GM19324 (cell line): ENCODE results near the gene ERAL1.
"Not testable (repeated sequence)": the region's sequence is repeated elsewhere in the genome, so short reads cannot be mapped to it uniquely, and the experiment has no call there.

Experiments
- ATAC-seq: cut with Tn5 transposase; IDR thresholded peaks from one replicate; pipeline ENCODE4 v1.9.1; 2021; ENCODE audit warnings: mild to moderate bottlenecking, moderate library complexity; ENCODE audit not compliant: unreplicated experiment, low FRiP score

ERAL1 gene

GRCh38 chr17:28854457-28855335 is at the start of gene ERAL1:
Gene ERAL1, plus strand, starts transcription at chr17:28855016. Its CDS starts 19 bp downstream, at chr17:28855035.
- peak; percentile 89 for ATAC-seq

DNA sequence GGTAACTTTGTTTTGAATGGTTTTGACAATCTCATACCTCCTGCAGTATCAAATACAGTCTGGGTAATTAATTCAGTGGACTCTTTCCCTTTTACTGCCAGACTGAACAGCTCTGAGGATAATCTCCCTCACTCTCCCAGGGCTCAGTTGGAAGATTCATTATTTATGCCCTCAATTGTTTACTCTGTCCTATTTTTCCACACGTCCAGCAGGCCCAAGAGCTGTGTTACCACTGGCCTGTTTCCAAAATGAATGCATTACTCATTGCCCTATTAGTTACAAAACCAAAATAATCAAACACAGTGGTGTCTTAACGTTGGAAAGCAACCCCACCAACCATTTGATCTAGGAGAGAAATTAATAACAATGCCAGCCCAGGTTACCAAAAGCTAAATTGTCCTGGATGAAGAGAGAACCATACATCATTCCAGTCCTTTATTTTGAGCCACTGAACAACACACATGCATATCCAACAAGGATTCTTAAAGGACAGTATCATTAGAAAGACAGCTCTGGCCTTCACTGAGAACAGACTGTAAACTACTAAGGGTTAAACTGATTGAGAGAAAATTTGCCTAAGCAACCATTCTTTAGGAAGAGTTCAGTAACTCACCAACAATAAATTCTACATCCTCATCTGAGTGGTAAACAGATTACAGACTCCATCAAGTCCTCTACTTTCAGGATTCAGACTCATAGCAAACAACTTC is 46.7 kb upstream of the ERAL1 start:
- no peak for ATAC-seq

DNA sequence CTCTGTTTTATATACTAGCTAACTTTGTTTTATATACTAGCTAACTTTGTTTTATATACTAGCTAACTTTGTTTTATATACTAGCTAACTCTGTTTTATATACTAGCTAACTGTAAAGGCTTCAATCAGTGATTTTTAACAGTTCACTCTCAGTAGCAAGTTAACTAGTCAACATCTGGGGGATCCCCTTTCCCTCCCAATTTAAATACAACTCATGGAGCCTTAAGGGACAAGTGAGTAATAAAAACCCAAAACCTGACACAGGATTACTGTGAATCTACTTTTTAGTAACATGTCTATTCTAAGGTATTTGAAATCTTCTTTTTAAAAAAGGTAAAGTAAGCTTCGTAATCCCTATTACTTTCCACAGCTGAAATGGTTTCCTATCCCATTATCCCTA is 44.4 kb upstream of the ERAL1 start:
- ATAC-seq = no peak

DNA sequence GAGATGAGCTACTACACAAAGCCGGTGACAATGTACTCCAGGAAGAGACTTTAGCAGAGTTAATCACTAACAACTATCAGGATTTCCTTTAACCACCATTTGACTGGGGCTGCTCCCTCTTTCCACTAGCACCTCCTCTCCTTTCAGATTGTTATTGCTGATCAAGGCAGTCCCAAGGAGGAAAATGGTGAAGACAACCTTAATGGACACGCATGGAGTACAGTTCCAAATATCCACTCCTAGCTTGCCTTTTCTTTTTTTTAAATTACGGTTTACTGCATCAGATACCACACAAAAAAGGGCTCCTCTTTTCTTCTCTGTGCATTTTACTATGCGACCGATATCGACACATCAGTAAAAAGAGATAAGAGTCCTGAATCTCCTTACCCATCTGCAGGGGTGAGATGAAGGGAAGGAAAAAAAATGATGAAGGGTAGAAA is 43.1 kb upstream of the ERAL1 start:
- ATAC-seq = peak; percentile 17

GRCh38 chr17:28812091-28812747 is 42.6 kb upstream of the ERAL1 start:
- ATAC-seq = peak; percentile 97

DNA sequence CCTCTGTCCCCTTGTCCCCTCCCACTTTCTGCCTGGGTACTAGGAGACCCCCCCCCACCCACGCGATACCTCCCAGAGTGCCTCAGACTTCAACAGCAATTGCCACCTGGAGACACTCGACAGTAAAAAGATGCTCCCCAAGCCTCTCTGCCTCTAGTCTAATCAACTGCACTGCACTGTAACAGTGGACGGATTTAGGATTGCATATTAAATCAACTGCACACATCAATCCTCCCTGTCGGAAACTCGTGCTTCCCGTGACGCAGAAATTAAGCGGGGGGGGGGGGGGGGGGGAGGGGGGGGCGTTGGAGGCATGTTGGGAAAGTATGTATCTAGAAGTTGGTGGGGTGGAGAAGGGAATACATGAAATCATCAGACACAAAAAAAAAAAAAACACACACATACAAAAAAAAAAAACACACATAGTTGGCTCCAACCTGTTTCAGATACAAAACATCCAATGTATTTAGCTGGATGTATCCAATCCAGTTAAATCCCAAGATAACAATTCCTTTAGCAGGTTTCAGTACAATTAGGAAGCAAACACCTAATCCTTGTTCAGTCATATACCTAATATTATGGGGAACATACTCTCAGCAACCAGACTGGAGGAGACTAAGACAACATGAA is 42.0 kb upstream of the ERAL1 start:
- no peak for ATAC-seq

GRCh38 chr17:28816540-28816939 is 38.3 kb upstream of the ERAL1 start:
- no peak for ATAC-seq

- no peak for ATAC-seq
Measured at GRCh38 chr17:28818819-28819221, 36.0 kb upstream of the ERAL1 start.

DNA sequence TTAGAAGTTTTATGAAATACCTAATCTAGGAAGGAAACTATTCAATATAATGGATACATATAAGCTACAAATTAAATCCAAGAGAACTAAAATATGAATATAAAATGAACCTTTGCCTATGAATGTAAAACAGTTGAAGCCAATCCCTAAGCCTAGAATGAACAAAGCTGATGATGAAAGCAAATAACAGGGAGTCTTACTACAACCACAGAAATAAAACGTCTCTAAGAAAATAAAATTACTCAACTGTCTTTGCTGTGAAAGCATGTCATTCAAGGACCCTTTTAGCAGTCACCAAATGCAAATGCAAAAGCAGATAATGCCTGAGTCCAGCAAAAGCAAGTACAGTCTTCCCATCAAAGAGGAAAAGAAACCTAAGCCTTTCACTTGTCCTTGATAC is 35.2 kb upstream of the ERAL1 start:
- no peak for ATAC-seq

GRCh38 chr17:28827672-28828071 is 27.1 kb upstream of the ERAL1 start:
- no peak for ATAC-seq

GRCh38 chr17:28828294-28829040 is 26.3 kb upstream of the ERAL1 start:
- ATAC-seq = no peak

DNA sequence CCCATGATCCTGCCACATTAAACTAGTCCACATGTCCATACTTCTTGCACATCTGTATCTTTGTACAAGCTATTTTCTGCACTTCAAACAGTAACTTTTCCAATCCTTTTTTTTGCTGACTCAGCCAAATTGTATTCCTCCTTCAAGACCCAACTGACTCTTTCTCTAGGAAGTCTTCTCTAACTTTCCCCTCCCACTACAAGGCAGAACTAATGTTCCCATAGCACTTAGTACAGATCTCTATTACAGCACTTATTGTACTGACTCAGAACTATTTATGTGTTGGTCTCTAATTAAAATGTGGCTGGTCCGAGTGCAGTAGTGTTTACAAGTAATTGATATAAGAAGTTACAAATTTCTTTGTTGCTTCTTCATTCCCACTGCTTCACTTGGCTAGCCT is 20.4 kb upstream of the ERAL1 start:
- ATAC-seq = no peak

GRCh38 chr17:28836541-28836940 is 18.3 kb upstream of the ERAL1 start:
- not testable (repeated sequence) for ATAC-seq

DNA sequence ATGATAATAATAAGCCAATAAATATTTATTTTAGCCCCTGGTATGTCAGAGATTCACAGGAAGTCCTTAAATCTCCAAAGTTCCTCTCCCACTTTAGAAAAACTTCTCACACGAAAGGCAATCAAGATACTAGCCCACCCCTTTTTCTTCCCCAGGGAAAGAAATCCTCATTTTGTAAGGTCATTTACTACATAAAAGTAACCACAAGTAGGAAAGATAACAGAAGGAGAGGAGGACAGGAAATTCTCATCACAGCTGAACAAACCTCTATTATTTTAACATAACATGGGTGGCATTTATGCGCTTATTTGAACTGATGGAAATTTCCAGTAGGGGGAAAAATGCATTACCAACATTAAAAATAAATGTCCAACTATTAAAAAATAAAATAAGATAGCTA is 15.6 kb upstream of the ERAL1 start:
- no peak for ATAC-seq

DNA sequence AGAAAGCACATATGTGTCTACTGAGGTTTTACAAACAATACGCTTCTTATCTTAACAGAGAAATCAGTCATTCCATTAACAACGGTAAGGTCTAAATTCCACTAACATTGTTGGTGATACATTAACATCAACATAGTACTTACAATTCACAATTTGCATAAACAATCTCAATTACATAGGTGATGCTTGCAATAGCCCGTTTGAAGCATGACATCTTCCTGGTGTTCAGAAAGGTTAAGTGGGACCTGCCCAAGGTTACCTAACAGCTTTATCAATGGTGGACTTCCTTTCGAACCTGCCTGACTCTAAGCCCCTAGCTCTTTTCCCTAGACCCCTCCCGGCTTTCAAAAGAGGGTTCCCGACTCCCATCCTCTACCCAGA is 12.9 kb upstream of the ERAL1 start:
- ATAC-seq = no peak

- peak; percentile 90 for ATAC-seq
Measured at GRCh38 chr17:28842282-28843012, 12.4 kb upstream of the ERAL1 start, which contains the start of gene FAM222B. Gene FAM222B, minus strand, starts transcription at chr17:28842790. Its CDS starts 76,123 bp downstream, at chr17:28766667.

- ATAC-seq = no peak
Measured at GRCh38 chr17:28843816-28844148, 11.0 kb upstream of the ERAL1 start.

DNA sequence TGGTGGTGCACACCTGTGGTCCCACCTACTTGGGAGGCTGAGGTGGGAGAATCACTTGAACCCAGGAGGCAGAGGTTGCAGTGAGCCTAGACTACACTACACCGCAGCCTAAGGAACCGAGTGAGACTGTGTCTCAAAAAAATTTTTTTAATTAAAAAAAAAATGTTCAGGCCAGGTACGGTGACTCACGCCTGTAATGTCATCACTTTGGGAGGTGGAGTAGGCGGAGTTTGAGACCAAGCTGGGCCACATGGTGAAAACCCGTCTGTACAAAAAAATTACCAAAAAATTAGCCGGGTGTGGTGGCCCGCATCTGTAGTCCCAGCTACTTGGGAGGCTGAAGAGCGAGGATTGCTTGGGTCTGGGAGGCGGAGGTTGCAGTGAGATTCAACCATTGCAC is 8.6 kb upstream of the ERAL1 start:
- no peak for ATAC-seq

- not testable (repeated sequence) for ATAC-seq
Measured at GRCh38 chr17:28846699-28847098, 8.1 kb upstream of the ERAL1 start.
